ENCODE data around the gene SCTR.

SCTR gene

DNA sequence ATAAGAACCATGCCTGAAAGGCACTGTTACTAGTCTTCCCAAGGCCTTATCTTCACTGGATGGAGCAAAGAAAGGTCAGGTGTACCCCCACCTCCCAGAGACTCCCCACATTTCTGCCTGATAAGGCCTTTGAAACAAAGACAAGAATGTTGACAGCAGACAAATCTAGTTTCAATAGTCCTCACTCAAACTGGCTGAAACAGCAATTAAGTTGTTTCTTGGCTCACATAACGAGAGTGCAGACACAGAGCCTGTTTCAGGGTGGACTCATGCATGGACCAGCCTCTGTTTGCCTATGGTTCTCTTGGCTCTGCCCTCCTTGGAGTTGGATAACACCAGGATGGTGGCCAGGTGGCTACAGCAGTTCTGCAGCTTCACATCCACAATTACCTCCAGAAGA lies 12.4 kb upstream of the SCTR start:
- Mint-ChIP-seq H3K4me1 (no peaks in the 10 kb centered on the region), H3K36me3 (no peaks in the 10 kb centered on the region), H3K9me3 (peaks cover 4% of the 10 kb centered on the region), H3K27me3 (peaks cover 20% of the 10 kb centered on the region), H3K27ac (no peak overlapping the region), H3K4me3 (no peak overlapping the region)

GRCh38 chr2:119536211-119536610 lies 11.9 kb upstream of the SCTR start:
- peaks cover 7% of the 10 kb centered on the region for H3K9me3 Mint-ChIP-seq
- peaks cover 17% of the 10 kb centered on the region for H3K27me3 Mint-ChIP-seq
- H3K4me1 Mint-ChIP-seq = no peaks in the 10 kb centered on the region
- H3K36me3 Mint-ChIP-seq = no peaks in the 10 kb centered on the region
- no peak overlapping the region for H3K27ac Mint-ChIP-seq
- no peak overlapping the region for H3K4me3 Mint-ChIP-seq

DNA sequence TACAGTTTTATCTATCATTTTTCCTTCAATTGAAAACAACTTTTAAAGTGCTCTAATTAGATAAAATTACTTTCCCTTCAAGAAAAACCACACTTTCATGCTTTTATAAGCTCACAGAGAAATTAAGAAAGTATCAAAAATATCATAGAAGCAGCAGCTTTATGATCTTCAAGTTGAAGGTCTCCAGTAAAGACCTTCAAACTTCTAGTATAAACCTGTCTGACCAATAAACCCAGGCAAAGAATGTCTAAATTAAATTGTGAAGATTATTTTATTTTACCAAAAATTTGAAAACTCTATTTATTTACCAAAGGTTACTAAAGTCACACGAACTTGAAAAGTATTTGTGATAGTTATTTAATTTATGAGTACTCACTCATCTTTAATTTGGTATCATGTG lies 9.3 kb upstream of the SCTR start:
- Mint-ChIP-seq H3K9me3 (peaks cover 10% of the 10 kb centered on the region), H3K27me3 (peaks cover 11% of the 10 kb centered on the region), H3K36me3 (no peaks in the 10 kb centered on the region), H3K4me3 (no peak overlapping the region), H3K27ac (no peak overlapping the region), H3K4me1 (no peaks in the 10 kb centered on the region)

- Mint-ChIP-seq H3K36me3 (no peaks in the 10 kb centered on the region), H3K27me3 (peaks cover 18% of the 10 kb centered on the region), H3K4me3 (no peak overlapping the region), H3K9me3 (peaks cover 10% of the 10 kb centered on the region), H3K27ac (no peak overlapping the region), H3K4me1 (no peaks in the 10 kb centered on the region)
Measured at GRCh38 chr2:119531292-119531691, 7.0 kb upstream of the SCTR start.

- peaks cover 41% of the 10 kb centered on the region for H3K27me3 Mint-ChIP-seq
- no peak overlapping the region for H3K4me3 Mint-ChIP-seq
- no peaks in the 10 kb centered on the region for H3K36me3 Mint-ChIP-seq
- H3K27ac Mint-ChIP-seq = no peak overlapping the region
- peaks cover 10% of the 10 kb centered on the region for H3K9me3 Mint-ChIP-seq
- H3K4me1 Mint-ChIP-seq = no peaks in the 10 kb centered on the region
Measured at GRCh38 chr2:119527999-119528398, 3.7 kb upstream of the SCTR start.

DNA sequence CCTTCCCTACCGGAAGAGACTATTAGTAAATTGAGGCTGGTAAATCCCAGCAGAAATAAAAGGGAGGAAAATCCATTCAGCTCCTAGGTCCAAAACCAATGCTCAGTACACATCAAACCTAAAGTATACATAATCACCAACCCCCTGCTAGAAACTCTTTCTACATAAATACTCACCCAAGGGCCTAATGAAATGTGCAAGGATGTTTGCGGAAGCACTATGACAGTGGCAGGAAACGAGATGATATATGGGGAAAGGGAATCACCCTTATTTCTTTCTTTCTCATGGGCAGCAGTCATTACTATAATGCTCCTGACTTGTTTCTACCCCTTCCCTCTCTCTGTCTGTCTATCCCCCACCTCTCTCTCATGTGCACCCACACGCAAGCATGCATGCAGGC lies 1.3 kb upstream of the SCTR start:
- Mint-ChIP-seq H3K9me3 (no peaks in the 10 kb centered on the region), H3K4me3 (no peak overlapping the region), H3K36me3 (no peaks in the 10 kb centered on the region), H3K4me1 (no peaks in the 10 kb centered on the region), H3K27me3 (peaks cover 43% of the 10 kb centered on the region), H3K27ac (no peak overlapping the region)

GRCh38 chr2:119523383-119523951 lies 816 bp downstream of the SCTR start:
- H3K27me3 Mint-ChIP-seq = peaks cover 41% of the 10 kb centered on the region
- H3K9me3 Mint-ChIP-seq = no peaks in the 10 kb centered on the region
- H3K27ac Mint-ChIP-seq = no peak overlapping the region

GRCh38 chr2:119522671-119523070 lies 1.6 kb downstream of the SCTR start:
- peaks cover 40% of the 10 kb centered on the region for H3K27me3 Mint-ChIP-seq

More at GRCh38 chr2:119523383-119523951, 816 bp downstream of the SCTR start:
- H3K36me3 Mint-ChIP-seq = no peaks in the 10 kb centered on the region
- H3K4me3 Mint-ChIP-seq = no peak overlapping the region
- no peaks in the 10 kb centered on the region for H3K4me1 Mint-ChIP-seq

DNA sequence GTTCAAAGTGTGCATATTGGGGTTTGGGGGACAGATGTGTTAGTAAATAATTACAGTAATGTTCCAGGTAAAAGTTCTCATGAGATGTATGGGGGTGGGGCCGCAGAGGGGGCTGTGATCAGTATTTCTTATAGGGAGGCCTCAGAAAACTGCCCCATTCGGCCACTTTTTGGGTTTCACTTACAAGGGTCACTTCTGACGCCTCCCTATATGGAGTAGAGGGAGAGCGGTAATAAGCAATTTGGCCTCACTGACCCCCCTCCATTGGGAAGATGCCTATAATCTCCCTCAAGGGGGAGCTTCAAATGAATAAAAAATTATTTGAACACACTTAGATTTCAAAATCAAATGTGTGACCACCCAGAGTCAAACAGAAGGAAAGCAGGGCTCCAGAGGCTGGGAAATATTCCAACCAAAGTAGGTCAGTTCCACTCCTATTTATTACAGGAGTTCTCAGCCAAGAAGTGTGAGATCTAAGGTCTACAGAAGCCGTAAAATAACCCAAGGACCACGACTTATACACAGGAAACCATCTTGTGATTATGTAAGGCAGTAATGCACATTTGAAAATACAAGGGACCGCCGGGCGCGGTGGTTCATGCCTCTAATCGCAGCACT lies 2.7 kb downstream of the SCTR start:
- Mint-ChIP-seq H3K4me3 (no peak overlapping the region), H3K27ac (no peak overlapping the region), H3K4me1 (no peaks in the 10 kb centered on the region), H3K27me3 (peaks cover 36% of the 10 kb centered on the region), H3K36me3 (no peaks in the 10 kb centered on the region), H3K9me3 (no peaks in the 10 kb centered on the region)

More at GRCh38 chr2:119522671-119523070, 1.6 kb downstream of the SCTR start:
- no peaks in the 10 kb centered on the region for H3K4me1 Mint-ChIP-seq
- no peak overlapping the region for H3K4me3 Mint-ChIP-seq
- no peaks in the 10 kb centered on the region for H3K36me3 Mint-ChIP-seq
- no peak overlapping the region for H3K27ac Mint-ChIP-seq
- no peaks in the 10 kb centered on the region for H3K9me3 Mint-ChIP-seq

- Mint-ChIP-seq H3K27me3 (peaks cover 33% of the 10 kb centered on the region), H3K27ac (no peak overlapping the region), H3K36me3 (no peaks in the 10 kb centered on the region), H3K9me3 (no peaks in the 10 kb centered on the region), H3K4me1 (no peaks in the 10 kb centered on the region), H3K4me3 (no peak overlapping the region)
Measured at GRCh38 chr2:119520696-119521432, 3.4 kb downstream of the SCTR start.

DNA sequence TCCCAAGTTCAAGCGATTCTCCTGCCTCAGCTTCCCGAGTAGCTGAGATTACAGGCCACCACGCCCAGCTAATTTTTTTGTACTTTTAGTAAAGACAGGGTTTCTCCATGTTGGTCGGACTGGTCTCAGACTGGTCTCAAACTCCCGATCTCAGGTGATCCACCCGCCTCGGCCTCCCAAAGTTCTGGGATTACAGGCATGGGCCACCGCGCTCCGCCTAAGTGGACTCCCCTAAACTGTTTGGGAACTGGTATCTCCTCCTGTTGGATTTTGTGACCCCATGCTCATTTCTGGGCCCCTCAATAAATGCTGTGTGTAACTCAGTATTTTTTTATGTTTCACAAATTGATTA lies 5.2 kb downstream of the SCTR start:
- H3K9me3 Mint-ChIP-seq = no peaks in the 10 kb centered on the region
- H3K27me3 Mint-ChIP-seq = peaks cover 30% of the 10 kb centered on the region
- H3K27ac Mint-ChIP-seq = no peak overlapping the region
- H3K4me1 Mint-ChIP-seq = no peaks in the 10 kb centered on the region
- no peak overlapping the region for H3K4me3 Mint-ChIP-seq
- H3K36me3 Mint-ChIP-seq = no peaks in the 10 kb centered on the region

- H3K9me3 Mint-ChIP-seq = no peaks in the 10 kb centered on the region
- H3K27ac Mint-ChIP-seq = no peak overlapping the region
- no peaks in the 10 kb centered on the region for H3K4me1 Mint-ChIP-seq
- H3K27me3 Mint-ChIP-seq = peaks cover 27% of the 10 kb centered on the region
- H3K36me3 Mint-ChIP-seq = no peaks in the 10 kb centered on the region
- no peak overlapping the region for H3K4me3 Mint-ChIP-seq
Measured at GRCh38 chr2:119518401-119519056, 5.8 kb downstream of the SCTR start.

DNA sequence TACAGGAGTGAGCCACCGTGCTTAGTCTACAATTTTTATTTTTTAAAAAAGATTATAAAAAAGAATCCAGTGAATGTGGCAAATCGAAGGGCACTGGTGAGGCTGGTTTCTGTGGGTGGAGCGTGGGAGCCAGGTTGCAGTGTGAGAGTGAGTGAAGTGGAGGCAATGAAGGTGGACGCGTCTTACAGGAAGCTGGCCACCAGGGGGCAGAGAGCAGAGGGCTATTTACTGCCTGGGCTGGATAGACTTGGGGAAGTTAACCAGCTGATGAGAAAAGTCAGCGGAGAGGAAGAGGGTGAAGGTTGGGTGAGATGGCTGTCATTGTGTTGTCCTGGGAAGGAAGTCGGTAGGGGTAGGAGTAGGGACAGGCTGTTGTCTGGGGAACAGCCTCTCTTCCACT lies 6.8 kb downstream of the SCTR start:
- Mint-ChIP-seq H3K27ac (no peak overlapping the region), H3K27me3 (peaks cover 25% of the 10 kb centered on the region), H3K4me3 (no peak overlapping the region), H3K4me1 (no peaks in the 10 kb centered on the region), H3K9me3 (no peaks in the 10 kb centered on the region), H3K36me3 (no peaks in the 10 kb centered on the region)

GRCh38 chr2:119516121-119516520 lies 8.2 kb downstream of the SCTR start:
- no peaks in the 10 kb centered on the region for H3K36me3 Mint-ChIP-seq
- no peaks in the 10 kb centered on the region for H3K9me3 Mint-ChIP-seq
- H3K27me3 Mint-ChIP-seq = peaks cover 25% of the 10 kb centered on the region
- no peaks in the 10 kb centered on the region for H3K4me1 Mint-ChIP-seq
- H3K27ac Mint-ChIP-seq = no peak overlapping the region
- no peak overlapping the region for H3K4me3 Mint-ChIP-seq

GRCh38 chr2:119513832-119514231 lies 10.5 kb downstream of the SCTR start:
- Mint-ChIP-seq H3K27ac (no peak overlapping the region), H3K27me3 (peaks cover 27% of the 10 kb centered on the region), H3K9me3 (no peaks in the 10 kb centered on the region), H3K4me3 (no peak overlapping the region), H3K4me1 (no peaks in the 10 kb centered on the region), H3K36me3 (no peaks in the 10 kb centered on the region)

DNA sequence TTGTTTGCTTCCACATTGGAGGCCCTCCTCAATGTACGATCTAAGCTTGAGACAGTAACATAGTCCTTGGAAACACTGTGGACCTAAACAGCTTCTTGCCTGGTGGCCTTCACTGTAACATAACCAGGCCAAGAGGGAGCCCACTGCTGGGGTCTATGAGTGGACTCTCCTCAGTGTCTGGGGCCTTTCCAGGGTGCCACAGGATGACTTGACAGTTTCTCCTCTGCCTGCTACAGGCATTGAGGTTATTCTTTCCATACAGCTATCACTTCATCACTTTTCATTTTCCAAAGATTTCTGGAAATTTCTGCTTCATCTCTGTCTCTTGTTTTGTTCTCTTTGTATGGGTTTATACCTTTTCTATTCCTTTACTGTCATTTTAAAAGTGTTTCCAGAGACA lies 11.3 kb downstream of the SCTR start:
- Mint-ChIP-seq H3K27me3 (peaks cover 25% of the 10 kb centered on the region), H3K4me1 (no peaks in the 10 kb centered on the region), H3K4me3 (no peak overlapping the region), H3K36me3 (no peaks in the 10 kb centered on the region), H3K27ac (no peak overlapping the region), H3K9me3 (no peaks in the 10 kb centered on the region)
